Stimulated activated naive CD8-positive, alpha-beta T cell treated with anti-CD3 and anti-CD28 coated beads, Interleukin-15, Interleukin-2, amounts not matched to agents 100 ng/mL and 50 ng/mL, for 24 hours (primary cell): ENCODE data around the gene ABCB6.

ENCODE experiments used
- H3K27ac Mint-ChIP-seq: one replicate; pipeline ENCODE4 v1.8.0; 2021; ENCODE audit warnings: mild to moderate bottlenecking, mixed read lengths
- H3K27me3 Mint-ChIP-seq: one replicate; pipeline ENCODE4 v1.8.0; 2021; ENCODE audit warnings: mixed read lengths
- H3K36me3 Mint-ChIP-seq: one replicate; pipeline ENCODE4 v1.8.0; 2021; ENCODE audit warnings: low read depth, mixed read lengths
- H3K4me1 Mint-ChIP-seq: one replicate; pipeline ENCODE4 v1.8.0; 2021; ENCODE audit warnings: low read depth, mixed read lengths
- H3K4me3 Mint-ChIP-seq: one replicate; pipeline ENCODE4 v1.8.0; 2021; ENCODE audit warnings: mild to moderate bottlenecking, mixed read lengths
- H3K9me3 Mint-ChIP-seq: one replicate; pipeline ENCODE4 v1.8.0; 2021; ENCODE audit warnings: mixed read lengths

ABCB6 gene

GRCh38 chr2:219160186-219161017 lies 58.4 kb downstream of the ABCB6 start, which contains the start of gene NHEJ1:
TSS of gene NHEJ1 (minus strand) at chr2:219160815. CDS start at chr2:219158362, 2,453 bp downstream.
- H3K9me3 Mint-ChIP-seq: no peaks in the 10 kb centered on the region
- peaks cover 10% of the 10 kb centered on the region for H3K36me3 Mint-ChIP-seq
- H3K27ac Mint-ChIP-seq: peak within 1 kb of the TSS; percentile 92
- H3K4me3 Mint-ChIP-seq: peak within 1 kb of the TSS; percentile 86
- no peaks in the 10 kb centered on the region for H3K27me3 Mint-ChIP-seq
- peaks cover 17% of the 10 kb centered on the region for H3K4me1 Mint-ChIP-seq
